HG02938 (cell line): Measurements from ENCODE around the gene AHRR.
A peak's percentile ranks its signal among the peaks of the same experiment; 100 is the strongest.

Experiments used
- ATAC-seq: cut with Tn5 transposase; IDR thresholded peaks from one replicate; pipeline ENCODE4 v1.9.1; 2021; ENCODE audit warnings: mild to moderate bottlenecking, moderate library complexity; ENCODE audit not compliant: unreplicated experiment

The AHRR gene

DNA sequence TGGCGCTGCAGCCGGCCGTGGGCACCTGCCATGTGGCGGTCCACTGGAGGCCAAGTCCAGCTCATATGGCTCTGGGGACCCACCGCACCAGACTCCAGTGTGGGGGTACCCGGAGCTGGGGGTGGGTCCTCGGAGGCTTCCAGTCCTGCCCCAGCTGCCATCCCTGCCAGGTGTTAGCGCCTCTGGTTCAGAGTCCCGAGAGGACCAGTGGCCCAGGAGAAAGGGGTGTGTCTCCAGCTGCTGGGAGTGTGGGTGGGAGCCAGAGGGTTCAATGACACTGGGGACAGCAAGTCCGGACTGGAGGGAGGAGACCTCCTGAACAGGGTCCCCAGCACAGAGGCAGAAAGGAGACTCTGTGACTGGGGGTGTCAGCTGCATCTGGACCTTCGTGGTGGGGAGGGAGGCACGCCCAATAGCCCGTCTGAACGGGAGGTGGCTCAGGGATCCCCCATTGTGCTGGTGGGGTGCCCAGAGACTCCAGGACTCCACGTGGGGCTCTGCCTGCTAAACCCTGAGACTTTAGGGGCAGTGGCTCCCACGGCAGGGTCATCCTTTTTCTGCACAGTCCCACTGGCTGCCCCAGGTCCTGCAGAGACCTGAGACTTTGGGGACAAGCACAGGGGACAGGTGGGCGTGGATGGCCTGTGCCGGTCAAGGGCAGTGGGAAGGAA is 2.4 kb upstream of the AHRR start:
- no peak for ATAC-seq

DNA sequence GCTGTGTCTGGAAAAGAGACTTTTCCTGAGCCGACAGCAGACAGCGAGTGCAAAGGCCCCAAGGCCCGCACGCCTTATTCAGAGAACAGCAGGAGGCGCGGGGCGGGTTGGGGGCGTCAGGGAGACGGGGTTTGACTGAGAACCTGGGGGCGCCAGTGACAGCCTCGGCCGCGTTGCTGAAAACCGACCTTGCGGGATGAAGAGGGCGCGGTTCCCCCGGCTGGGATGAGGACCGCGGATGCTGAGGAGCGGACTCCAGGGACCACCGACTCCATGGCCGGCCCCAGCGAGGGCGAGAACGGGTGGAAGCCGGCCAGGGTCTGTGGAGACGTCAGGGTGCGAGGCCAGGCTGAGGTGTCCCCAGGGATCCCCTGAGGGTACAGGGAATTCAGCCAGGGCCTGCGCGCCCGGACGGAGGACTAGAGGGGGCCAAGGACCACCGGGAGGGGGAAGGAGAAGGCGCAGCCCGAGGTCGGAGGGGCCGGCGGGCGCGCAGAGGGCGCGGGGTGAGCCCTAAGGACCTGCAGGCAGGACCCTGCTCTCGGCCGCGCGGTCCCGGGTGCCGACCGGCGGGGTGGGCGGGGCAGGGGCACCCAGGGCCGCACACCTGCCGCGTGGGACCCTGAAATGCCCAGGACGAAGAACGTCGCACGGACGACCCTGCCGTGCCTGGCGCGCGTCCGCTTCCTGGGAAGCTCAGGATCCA is 837 bp upstream of the AHRR start:
- peak; percentile 3 for ATAC-seq

DNA sequence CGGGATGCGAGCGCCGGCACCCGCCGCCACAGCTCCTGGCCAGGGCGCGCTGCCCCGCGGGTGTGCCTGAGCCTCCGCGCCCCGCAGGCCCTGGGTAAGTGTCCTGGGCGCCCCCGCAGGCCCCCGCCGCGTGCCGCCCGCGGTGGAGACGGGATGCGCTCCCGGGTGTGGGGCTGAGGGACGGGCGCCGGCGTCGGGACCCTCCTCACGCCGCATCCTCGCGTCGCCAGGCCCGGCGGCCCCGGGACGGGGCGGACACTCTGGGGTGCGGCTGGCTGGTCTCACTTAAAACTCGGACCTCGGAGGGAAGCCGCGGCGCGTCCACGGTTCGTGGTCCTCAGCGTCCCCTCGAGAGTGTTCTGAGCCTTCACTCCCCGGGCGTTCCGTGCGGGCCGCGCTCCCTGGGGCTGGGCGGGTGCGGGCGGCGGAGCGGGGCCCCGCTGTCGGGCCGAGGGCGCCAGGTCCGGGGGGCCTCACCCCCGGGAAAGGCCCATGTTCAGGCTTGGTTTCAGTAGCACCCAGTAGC is 275 bp downstream of the AHRR start:
- no peak for ATAC-seq

- ATAC-seq, result no peak
Measured at GRCh38 chr5:322281-322941, 897 bp downstream of the AHRR start.

GRCh38 chr5:322942-323879 is 1.7 kb downstream of the AHRR start:
- no peak for ATAC-seq

- no peak for ATAC-seq
Measured at GRCh38 chr5:324736-325612, 3.5 kb downstream of the AHRR start.

- no peak for ATAC-seq
Measured at GRCh38 chr5:326109-326508, 4.6 kb downstream of the AHRR start.

GRCh38 chr5:329121-329735 is 7.7 kb downstream of the AHRR start:
- ATAC-seq, result no peak

- no peak for ATAC-seq
Measured at GRCh38 chr5:329768-330167, 8.3 kb downstream of the AHRR start.

DNA sequence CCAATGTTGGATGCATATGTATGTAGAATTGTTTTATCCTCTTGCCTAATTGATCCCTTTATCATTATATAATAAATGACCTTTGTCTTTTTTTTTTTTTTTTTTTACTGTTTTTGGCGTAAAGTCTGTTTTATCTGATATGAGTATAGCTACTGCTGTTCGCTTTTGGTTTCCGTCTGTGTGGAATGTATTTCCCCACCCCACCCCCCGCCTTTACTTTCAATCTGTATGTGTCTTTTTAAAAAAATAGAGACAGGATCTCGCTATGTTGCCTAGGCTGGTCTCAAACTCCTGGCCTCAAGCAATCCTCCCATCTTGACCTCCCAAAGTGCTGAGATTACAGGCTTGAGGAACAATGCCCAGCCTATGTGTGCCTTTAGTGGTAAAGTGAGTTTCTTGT is 11.3 kb downstream of the AHRR start:
- ATAC-seq, result no peak

GRCh38 chr5:333945-334344 is 12.4 kb downstream of the AHRR start:
- no peak for ATAC-seq

- ATAC-seq, result no peak
Measured at GRCh38 chr5:334903-335739, 13.6 kb downstream of the AHRR start.

DNA sequence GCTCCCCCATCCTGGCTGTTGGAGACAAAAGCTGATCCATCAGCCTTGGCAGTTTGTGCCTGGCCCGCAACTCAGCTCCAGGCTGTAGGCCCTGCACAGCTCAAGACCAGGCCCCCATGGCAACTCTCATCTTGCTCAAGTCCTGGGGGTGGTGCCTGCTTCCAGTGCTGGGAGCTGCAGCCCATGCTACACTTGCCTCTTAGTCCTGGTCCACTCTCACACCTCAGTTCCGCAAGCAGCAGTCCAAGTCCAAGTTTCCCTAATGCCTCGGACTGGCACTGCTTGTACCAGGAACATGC is 14.2 kb downstream of the AHRR start:
- ATAC-seq, result no peak

- ATAC-seq, result no peak
Measured at GRCh38 chr5:337563-338130, 16.1 kb downstream of the AHRR start.

DNA sequence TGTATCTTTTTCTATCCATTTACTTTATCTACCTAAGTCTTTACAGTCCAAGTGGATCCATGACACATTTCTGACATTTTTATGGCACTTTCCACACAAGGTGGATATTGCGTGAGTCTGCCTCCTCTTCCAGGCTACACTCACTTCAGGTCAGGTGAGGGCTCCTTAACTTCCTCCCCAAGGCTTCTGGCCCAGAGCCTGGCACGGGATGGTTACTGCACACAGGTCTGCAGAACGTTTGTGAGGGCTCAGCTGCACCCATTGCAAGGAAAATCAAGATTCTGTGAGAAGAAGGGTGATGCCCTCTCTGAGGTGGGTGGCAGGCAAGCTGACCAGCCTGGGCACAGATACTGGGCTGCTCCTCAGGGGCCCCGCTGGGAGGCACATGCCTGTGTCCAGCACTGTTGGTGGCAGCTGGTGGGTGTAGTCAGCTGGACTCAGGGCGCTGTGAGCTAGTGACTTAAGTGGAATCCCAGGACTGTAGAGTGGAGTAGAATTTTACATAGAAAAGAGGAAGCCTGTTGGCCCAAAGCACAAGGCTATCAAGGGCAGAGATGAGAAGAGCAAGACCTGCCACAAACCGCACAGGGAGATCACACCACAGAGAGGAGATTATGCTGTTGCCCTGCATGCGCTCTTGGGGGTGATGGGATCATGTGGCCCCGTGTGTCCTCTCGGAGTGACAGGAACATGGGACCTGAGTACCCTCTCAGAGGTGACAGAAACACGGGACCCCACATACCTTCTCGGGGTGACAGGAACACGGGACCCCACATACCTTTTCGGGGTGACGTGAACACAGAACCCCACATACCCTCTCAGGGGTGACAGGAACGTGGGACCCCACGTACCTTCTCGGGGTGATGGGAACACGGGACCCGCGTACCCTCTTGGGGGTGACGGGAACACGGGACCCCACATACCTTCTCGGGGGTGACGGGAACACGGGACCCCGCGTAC is 21.3 kb downstream of the AHRR start:
- ATAC-seq, result no peak

DNA sequence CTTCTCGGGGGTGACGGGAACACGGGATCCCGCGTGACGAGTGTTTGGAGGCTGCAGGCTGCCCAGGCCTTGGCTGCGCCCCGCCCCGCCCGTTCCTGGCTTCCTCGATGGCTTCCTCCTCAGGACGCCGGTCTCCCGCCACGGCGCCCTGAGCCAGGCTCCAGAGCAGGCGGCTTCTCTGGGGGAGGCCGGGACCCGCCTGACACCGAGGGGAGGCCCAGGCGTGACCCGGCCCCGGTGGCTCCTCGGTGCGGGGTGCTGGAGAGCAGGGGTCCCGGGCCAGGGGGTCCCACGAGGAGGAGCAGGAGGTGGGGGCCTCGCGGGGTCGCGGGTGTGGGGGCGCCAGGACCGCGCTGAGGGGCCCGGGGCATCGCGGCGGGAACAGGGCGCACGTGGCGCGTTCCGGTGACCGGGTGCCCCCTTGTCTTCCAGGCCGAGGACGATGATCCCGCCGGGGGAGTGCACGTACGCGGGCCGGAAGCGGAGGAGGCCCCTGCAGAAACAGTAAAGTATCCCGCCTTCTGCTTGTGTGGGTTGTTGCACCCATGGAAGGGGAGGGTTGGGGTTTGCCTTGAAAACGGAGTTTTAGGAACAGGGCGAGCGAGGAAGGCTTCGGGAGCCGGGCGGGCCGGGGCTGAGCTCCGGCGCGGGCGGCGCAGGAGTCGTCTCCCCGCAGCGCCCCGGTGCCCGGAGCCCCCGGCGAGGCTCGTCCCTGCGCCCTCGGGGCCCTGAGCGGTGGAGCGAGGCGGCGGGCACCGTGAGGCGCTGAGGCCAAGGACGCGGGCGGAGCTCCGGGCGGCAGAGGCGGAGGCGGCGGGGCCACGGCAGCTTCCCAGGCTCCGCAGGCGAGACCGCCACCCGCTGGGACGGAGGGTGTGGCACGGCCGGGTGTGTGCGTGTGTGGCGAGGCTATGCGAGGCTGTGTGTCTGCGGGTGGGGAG is 22.2 kb downstream of the AHRR start:
- no peak for ATAC-seq
